ES-I3 (cell line): ENCODE results near the gene RHD.
"Not testable (repeated sequence)": the region's sequence is repeated elsewhere in the genome, so short reads cannot be mapped to it uniquely, and the experiment has no call there.

ENCODE experiments used
- H3K36me3 ChIP-seq: 2 replicates; pipeline ENCODE4 v1.6.1; 2013; ENCODE audit warnings: mild to moderate bottlenecking, low read length, control low read depth, moderate library complexity; ENCODE audit not compliant: insufficient read depth
- H3K4me1 ChIP-seq: 2 replicates; pipeline ENCODE4 v1.6.1; 2013; ENCODE audit warnings: mild to moderate bottlenecking, control low read depth, low read length; ENCODE audit not compliant: insufficient read depth
- H3K9ac ChIP-seq: 2 replicates; pipeline ENCODE4 v1.6.1; 2013; ENCODE audit warnings: low read depth, mild to moderate bottlenecking, low read length, moderate library complexity
- H3K9me3 ChIP-seq: 2 replicates; pipeline ENCODE4 v1.6.1; 2013; ENCODE audit warnings: mild to moderate bottlenecking, low read length, moderate library complexity; ENCODE audit not compliant: control insufficient read depth, insufficient read depth

The RHD gene

DNA sequence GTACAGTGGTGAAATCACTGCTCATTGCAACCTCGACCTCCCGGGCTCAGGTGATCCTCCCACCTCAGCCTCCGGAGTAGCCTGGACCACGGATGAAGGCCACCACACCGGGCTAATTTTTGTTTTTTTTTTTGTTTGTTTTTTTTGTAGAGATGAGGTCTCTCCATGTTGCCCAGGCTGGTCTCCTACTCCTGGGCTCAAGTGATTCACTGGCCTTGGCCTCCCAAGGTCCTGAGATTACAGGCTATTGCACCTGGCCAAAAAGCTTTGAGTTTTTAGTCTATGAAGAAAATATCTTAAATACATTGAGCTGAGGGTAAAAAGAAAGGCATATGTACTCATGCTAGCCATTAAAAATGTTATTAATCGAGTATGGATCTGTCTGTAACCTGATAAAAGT, 69.4 kb downstream of the RHD start:
- no peaks in the 10 kb centered on the region; the same call in none of the 2 replicates for H3K36me3 ChIP-seq
- 0 out of 2 replicates have a peak, but pooled peaks cover 3% of the 10 kb centered on the region for H3K4me1 ChIP-seq
- H3K9me3 ChIP-seq: no peaks in the 10 kb centered on the region
- no peak overlapping the region for H3K9ac ChIP-seq

DNA sequence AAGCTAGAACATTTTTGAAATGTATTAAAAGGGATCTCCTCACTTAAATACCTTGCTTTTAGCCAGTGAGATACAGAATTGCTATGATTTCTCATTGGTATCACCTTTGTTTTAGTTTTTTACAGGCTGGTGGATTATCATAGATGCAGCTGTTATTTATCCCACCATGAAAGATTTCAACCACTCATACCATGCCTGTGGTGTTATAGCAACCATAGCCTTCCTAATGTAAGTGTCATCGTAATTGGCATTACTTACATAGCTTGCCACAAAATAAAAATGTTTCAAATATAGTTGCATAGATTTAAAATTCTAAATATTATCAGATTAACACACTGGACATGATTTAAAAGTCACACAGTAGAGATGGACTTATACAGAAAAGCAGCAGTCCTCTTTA, 70.5 kb downstream of the RHD start:
- no peaks in the 10 kb centered on the region; the same call in none of the 2 replicates for H3K36me3 ChIP-seq
- no peaks in the 10 kb centered on the region for H3K9me3 ChIP-seq
- no peak overlapping the region for H3K9ac ChIP-seq
- H3K4me1 ChIP-seq: 0 out of 2 replicates have a peak, but pooled peaks cover 3% of the 10 kb centered on the region

DNA sequence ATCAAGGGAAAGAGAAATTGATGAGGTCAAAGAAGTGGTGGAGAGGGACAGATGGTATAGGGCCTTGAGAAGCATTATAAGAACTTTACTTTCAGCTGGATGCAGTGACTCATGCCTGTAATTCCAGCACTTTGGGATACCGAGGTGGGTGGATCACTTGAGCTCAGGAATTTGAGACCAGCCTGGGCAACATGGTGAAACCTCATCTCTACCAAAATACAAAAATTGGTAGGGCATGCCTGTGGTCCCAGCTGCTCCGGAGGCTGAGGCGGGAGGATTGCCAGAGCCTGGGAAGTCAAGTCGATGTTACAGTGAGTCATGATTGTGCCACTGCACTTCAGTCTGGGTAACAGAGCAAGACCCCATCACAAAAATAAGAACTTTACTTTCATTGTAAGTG, 71.6 kb downstream of the RHD start:
- H3K36me3 ChIP-seq: no peaks in the 10 kb centered on the region; the same call in none of the 2 replicates
- no peaks in the 10 kb centered on the region for H3K9me3 ChIP-seq
- H3K9ac ChIP-seq: no peak overlapping the region
- H3K4me1 ChIP-seq: 0 out of 2 replicates have a peak, but pooled peaks cover 3% of the 10 kb centered on the region

DNA sequence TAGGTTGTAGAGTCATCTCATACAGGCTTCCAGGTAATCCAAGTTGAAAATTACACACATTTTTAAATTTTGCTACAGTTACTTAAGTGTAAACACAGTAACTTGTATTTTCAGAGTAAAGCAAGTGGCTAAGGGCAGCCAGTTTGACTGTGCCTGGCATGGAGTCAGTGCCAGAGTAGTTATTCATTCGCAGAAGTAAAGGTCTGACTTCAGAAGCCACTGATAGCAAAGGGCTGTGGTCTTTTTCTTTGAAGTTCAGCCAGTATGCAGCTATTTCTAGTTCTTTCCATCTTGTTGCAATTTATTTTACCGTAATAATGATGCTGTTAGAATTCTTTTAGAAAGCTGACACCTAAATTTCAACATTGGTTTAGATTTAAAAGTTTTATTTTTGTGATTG, 75.2 kb downstream of the RHD start:
- H3K4me1 ChIP-seq: no peaks in the 10 kb centered on the region
- peaks cover 3% of the 10 kb centered on the region for H3K36me3 ChIP-seq
- no peak overlapping the region for H3K9ac ChIP-seq
- no peaks in the 10 kb centered on the region; the same call in 1 of the 2 replicates for H3K9me3 ChIP-seq

DNA sequence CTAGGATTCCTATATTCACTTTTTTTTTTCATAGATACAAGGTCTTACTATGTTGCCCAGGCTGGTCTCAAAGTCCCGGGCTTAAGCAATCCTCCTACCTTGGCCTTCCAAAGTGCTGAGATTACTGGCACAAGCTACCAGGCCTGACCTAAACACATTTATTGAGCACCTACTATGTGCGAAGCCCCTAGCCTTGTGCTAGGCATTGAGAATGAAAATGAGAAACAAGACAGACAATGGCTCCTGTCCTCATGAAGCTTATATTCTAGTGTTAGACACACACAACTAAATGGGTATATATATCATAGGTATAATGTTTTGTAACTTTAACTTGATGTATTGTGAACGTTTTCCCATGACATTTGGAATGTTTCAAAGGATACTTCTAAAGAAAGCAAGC, 77.3 kb downstream of the RHD start:
- Histone ChIP-seq H3K9ac (no peak overlapping the region), H3K36me3 (peaks cover 3% of the 10 kb centered on the region; the same call in 1 of the 2 replicates), H3K9me3 (no peaks in the 10 kb centered on the region; the same call in 1 of the 2 replicates), H3K4me1 (no peaks in the 10 kb centered on the region)

DNA sequence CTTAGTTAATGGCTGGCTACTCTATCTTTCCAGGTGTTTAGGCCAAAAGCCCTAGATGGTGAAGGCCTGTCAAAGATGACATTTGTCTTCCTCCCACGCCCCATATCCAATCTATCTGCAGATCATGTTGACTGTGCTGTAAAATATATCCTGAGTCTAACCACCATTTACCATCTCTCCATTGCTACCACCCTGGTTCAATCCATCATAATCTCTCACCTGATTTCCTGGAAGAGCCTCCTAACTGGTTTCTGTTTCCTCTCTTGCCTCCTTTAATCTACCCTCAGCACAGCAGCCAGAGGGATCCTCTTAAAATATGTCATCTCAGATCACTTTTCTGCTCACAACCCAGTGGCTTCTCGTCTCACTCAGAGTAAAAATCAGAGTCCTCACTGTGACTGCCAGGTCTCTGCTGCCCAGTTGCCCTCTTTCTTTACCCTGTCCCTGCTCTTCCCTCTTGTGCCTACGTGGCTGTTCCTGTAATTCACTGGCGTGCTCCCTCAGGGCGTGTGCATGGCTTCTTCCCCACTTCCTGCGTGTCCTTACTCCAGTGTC, 83.6 kb downstream of the RHD start:
- H3K4me1 ChIP-seq: no peaks in the 10 kb centered on the region
- H3K9ac ChIP-seq: no peak overlapping the region
- no peaks in the 10 kb centered on the region for H3K9me3 ChIP-seq
- H3K36me3 ChIP-seq: no peaks in the 10 kb centered on the region; the same call in 1 of the 2 replicates

DNA sequence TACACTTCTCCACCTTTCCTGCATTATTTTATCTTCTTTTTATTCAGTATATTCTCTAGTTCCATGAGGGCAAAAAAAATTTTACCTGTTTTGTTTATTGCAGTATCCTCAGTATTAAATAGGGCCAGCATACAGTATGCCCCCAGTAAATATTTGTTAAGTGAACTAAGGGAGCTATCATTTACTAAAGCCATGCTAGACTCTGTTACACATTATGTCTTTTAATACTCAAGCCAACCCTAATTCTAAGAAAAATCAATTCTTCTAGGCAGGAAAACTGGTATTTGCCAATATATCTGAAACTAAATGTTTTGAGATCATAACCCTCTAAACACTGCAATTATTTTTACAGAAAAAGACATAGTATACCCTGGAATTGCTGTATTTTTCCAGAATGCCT, 84.1 kb downstream of the RHD start:
- Histone ChIP-seq H3K9me3 (no peaks in the 10 kb centered on the region), H3K36me3 (peaks cover 2% of the 10 kb centered on the region), H3K4me1 (no peaks in the 10 kb centered on the region), H3K9ac (no peak overlapping the region)

DNA sequence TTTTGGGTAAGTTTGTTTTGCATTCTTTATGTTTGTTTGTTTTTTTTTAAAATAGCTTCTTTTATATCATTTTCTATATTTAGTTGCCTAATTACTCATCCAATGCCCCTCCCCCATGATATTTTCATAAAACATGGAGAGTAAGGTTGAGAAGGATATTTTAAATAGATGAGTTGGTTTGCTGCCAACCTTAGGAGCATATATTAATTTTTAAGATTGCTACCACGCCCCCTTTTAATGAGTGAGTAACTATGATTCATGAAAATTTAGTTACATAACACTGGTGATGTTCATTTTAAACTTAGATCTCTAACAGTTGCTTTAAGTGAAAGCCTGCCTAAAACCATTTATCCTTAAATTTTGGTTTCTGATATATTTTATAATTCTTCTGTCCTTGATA, 84.5 kb downstream of the RHD start:
- Histone ChIP-seq H3K9ac (no peak overlapping the region), H3K4me1 (no peaks in the 10 kb centered on the region), H3K36me3 (peaks cover 3% of the 10 kb centered on the region), H3K9me3 (no peaks in the 10 kb centered on the region)

DNA sequence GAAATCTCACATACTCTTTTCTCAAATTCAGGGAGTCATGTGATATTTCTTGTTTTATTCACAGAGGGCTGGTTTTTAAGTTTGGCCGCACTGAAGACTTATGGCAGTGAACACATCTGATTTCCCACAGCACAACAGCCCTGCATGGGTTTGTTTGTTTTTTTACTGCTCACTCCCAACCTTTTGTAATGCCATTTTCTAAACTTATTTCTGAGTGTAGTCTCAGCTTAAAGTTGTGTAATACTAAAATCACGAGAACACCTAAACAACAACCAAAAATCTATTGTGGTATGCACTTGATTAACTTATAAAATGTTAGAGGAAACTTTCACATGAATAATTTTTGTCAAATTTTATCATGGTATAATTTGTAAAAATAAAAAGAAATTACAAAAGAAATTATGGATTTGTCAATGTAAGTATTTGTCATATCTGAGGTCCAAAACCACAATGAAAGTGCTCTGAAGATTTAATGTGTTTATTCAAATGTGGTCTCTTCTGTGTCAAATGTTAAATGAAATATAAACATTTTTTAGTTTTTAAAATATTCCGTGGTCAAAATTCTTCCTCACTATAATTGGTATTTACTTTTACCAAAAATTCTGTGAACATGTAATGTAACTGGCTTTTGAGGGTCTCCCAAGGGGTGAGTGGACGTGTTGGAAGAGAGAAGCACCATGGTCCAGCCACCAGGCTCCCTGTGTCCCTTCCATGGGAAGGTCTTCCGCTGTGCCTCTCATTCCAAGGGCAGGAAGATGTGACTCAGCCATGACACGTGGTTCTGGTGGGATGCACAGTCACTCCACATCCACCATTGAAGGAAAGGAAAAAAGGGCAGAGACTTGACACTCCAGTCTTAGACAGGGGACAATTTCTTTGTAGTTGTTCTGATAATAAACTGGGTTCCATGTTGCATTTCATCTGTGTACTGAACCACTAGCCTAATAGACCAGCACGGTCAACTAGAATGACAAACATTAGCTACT, 88.6 kb downstream of the RHD start:
- H3K9me3 ChIP-seq: no peaks in the 10 kb centered on the region
- H3K4me1 ChIP-seq: no peaks in the 10 kb centered on the region
- no peak overlapping the region for H3K9ac ChIP-seq
- peaks cover 3% of the 10 kb centered on the region for H3K36me3 ChIP-seq

DNA sequence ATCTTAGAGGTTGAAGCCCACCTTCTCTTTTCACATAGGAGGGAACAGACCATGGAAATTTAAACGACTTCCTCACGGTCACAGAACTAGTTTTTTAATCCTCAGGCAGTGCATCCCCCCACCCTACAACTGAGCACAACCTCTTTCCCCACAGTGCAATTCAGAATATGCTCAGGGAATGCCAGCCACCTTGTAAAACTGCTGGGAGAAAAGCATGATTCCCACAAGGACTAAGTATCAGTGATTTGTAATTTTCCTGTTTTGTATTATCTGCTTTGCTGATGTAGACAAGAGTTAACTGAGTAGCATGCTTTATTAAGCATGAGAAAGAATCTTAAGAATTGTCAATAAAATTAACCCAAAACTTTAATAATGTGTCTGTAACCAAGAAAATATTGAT, 89.6 kb downstream of the RHD start:
- Histone ChIP-seq H3K4me1 (no peaks in the 10 kb centered on the region), H3K36me3 (peaks cover 3% of the 10 kb centered on the region), H3K9ac (no peak overlapping the region), H3K9me3 (no peaks in the 10 kb centered on the region)

DNA sequence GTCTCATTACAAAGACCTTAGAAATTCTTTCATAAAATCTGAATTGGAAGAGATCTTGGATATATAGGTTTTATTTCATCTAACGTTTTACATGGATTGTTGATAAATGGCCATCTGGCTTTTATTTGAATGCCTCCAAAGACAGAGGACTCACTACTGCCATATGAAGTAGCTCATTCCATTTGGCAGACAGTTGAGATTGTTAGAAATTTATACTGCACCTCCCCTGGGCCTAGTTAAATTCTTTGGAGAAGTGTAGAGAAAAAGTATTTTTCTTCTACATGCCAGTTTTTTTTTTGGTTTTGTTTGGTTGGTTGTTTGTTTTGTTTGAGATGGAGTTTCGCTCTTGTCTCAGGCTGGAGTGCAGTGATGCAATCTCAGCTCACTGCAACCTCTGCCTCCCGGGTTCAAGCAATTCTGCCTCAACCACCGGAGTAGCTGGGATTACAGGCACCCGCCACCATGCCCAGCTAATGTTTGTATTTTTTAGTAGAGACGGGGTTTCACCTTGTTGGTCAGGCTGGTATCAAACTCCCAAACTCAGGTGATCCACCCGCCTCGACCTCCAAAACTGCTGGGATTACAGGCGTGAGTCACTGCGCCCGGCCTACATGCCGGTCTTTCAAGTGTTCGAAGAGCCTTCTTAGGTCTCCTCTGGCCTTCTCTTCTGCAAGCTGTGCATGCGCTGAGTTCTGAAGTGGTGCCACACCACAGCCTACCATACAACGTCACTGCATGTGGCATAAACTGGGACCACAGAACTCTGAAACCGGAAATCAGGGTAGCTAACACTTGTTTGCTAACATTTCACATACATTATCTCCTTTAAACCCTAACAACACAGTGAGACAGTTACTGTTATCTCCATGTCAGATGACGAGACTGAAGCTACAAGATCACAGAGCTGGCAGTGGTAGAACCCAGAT, 90.6 kb downstream of the RHD start:
- not testable (repeated sequence) for H3K9ac ChIP-seq, H3K9me3 ChIP-seq, H3K36me3 ChIP-seq, H3K4me1 ChIP-seq

DNA sequence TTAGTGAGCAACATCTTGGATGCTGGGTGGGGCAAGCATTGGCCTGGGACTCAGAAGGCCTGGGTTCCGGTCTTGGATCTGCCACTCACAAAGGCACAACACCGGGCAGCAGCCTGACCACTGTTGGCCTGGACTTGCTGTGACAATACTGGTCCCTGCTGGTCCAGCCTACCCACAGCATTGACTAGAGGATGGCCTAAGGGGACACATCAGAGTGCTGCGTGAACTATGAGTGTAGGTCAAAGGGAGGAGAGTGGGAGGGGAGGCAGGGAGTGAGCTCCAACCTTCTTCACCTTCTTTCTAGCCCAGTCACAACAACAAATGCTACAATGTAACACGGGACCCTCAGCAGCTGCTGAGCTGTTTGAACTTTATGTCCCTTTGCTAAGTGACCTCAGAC, 96.9 kb downstream of the RHD start:
- no peaks in the 10 kb centered on the region for H3K36me3 ChIP-seq
- no peaks in the 10 kb centered on the region for H3K9me3 ChIP-seq
- H3K4me1 ChIP-seq: no peaks in the 10 kb centered on the region
- H3K9ac ChIP-seq: no peak overlapping the region

DNA sequence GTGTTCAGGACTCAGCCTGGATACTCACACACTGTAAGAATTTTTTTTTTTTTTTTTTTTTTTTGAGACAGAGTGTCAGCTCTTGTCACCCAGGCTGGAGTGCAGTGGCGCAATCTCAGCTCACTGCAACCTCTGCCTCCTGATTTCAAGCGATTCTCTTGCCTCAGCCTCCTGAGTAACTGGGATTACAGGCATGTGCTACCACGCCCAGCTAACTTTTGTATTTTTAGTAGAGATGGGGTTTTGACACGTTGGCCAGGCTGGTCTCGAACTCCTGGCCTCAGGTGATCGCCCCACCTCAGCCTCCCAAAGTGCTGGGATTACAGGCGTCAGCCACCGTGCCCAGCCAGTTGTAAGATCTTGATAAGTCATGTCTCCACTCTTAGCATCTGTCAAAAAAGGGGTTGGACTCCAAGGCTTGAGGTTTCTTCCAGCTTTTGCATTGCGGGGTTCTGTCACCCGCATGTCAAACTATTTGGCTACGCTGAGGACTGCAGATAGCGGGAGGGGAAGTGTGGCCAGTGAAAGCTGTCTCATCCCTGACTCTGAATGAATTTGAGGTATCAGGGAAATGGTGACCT, 97.5 kb downstream of the RHD start:
- not testable (repeated sequence) for H3K9me3 ChIP-seq, H3K36me3 ChIP-seq, H3K9ac ChIP-seq, H3K4me1 ChIP-seq

DNA sequence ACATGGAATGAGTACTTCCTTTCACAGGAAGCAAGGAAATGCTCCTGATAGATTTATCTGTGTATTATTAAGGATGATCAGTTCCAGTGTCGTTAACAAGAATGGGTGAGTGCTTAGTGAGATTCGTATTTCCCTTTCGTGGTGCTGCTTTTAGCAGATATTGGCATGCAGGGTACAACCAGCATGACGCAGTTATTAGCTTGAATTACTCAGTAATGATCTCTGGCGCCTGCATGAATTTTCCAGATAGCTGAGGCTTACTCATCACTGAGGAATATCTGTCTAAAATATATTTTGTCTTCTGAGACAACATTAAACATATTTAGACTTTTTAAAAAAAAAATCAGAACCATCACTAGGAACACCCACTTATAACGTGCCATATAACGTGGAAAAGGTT, 99.4 kb downstream of the RHD start:
- not testable (repeated sequence) for H3K36me3 ChIP-seq, H3K4me1 ChIP-seq, H3K9me3 ChIP-seq, H3K9ac ChIP-seq
